Measurements from ENCODE around the gene SDF4.
A peak's percentile ranks its signal among the peaks of the same experiment; 100 is the strongest.

Gene SDF4

DNA sequence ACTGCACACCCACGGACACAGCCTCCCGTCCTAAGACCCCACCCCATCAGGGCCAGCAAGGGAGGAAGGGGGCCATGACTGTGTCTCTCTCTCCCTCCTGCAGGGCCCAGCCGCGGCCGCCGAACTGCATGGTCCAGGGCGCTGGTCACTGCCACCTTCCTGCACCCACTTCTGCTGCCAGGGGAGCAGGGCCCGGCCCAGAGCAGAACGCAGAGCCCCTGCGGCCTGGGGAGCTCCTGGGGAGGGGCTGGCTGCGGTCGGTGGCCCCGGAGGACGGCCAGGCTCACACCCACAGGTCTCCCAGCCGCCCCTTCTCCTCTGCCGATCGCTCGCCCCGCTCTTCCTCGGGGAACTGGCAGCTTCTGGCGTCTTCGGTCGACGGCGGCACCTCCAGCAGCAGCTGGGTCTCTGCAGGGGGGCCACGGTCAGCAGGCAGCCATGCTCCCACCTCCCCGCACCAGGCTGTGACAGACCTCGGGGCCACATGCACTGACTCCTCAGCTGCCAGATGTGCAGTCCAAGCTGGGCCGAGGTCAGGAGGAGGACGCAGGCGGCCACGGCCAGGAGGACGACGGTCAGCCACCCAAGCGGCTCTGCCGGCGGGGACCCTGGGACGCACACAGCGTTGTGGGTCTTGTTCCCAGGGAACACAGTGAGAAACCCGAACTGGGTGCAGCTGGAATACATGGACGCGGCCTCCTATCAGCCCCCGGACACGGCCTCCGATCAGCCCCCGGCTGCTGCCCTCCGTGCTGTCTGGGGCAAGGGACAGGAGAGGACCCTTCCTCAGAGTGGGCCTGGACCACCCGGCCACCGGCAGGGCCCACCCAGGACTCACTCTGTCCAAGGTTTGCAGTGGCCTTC is 28.0 kb downstream of the SDF4 start:
- no peak overlapping the region for H3K4me3 ChIP-seq (ENCODE audit: control insufficient read depth, low read depth, low read length)
- DNase-seq (ENCODE audit: low read depth), result no peak
- TF ChIP-seq, protein P1, sequence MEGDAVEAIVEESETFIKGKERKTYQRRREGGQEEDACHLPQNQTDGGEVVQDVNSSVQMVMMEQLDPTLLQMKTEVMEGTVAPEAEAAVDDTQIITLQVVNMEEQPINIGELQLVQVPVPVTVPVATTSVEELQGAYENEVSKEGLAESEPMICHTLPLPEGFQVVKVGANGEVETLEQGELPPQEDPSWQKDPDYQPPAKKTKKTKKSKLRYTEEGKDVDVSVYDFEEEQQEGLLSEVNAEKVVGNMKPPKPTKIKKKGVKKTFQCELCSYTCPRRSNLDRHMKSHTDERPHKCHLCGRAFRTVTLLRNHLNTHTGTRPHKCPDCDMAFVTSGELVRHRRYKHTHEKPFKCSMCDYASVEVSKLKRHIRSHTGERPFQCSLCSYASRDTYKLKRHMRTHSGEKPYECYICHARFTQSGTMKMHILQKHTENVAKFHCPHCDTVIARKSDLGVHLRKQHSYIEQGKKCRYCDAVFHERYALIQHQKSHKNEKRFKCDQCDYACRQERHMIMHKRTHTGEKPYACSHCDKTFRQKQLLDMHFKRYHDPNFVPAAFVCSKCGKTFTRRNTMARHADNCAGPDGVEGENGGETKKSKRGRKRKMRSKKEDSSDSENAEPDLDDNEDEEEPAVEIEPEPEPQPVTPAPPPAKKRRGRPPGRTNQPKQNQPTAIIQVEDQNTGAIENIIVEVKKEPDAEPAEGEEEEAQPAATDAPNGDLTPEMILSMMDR (conservative IDR thresholded peaks at IDR 0.05; ENCODE audit: control insufficient read depth, insufficient read depth, low read depth, low read length), result no peak

DNA sequence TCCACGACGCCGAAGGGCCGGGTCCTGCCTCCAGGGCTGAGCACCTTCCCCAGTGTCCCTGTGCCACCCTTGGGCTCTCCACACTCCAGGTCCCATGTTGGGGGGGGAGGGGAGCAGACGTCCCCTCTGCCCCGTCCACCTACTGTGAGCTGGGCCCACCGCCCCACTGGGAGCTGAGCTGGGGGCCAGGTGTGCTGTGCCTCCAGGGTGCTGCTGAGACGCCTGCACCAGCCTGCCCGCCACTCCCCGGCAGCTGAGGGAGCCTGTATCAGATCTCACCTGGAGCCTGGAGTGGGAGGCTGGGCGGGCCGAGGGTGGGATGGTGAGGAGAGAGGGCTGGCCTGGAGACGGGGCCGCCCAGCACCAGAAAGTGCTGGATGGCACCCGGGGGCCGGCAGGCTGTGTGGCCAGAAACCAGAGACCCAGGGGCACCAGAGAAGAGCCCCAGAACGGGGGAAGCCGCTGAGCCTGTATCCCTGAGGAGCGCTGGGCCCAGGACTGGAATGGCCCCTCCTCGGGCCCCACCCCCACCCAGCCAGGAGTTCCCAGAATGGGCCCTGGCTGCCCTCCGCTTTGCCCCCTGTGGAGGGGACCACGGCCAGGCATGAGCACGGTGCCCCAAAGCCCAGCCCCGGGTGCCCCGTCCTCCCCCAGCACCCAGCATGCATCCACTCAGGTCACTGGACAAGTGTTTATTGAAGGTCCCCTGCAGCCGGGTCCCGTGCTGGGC is 28.8 kb downstream of the SDF4 start:
- TF ChIP-seq, protein P1 (conservative IDR thresholded peaks at IDR 0.05; ENCODE audit: control insufficient read depth, insufficient read depth, low read depth, low read length), result no peak
- DNase-seq (ENCODE audit: low read depth), result no peak
- no peak overlapping the region for H3K4me3 ChIP-seq (ENCODE audit: control insufficient read depth, low read depth, low read length)

DNA sequence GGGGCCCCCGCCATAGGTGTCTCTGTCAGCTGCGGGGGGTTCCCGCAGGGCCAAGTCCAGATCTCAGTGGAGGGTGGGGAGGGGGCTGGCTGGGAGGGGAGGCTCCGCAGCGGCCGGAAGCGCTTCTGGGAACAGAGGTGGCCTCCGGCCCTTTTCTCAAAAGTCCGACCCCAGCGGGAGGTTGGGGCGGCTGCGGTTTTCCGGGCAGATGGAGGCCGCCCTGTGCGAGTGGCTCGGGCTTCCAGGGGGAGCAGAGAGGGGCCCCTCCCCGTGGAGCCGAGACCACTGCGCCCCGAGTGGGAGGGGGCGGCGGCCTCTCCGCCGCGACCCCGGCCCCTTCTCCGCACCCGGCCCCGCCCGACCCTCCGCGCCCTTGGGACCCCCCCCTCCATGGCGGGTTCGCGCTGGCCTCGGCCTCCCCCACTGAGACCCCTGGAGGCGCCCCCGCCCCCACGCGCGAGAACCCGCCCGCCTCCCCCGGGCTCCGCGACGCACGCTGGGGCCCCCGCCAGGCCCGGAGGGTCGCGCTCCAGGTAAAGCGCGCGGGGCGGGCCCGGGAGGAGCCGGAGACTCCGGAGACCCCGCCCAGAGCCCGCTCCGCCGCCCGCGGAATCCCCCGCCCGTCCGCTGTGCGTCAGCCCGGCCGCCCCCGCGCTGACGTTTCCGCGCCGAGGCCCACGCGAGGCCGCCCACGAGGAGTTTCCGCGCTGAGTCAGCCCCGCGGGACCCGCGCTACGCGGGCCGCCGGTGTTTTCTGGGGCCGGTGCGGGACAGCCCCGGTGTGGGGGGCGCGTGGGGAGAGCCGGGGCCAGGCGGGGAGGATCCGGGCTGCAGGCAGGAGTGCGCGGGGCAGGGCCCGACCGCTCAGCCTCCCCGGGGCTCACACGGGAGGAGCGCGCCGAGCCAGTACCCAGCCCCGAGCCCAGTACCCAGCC is 30.7 kb downstream of the SDF4 start:
- TF ChIP-seq, protein P1 (conservative IDR thresholded peaks at IDR 0.05; ENCODE audit: control insufficient read depth, insufficient read depth, low read depth, low read length), result no peak
- H3K4me3 ChIP-seq (ENCODE audit: control insufficient read depth, low read depth, low read length), result no peak overlapping the region
- DNase-seq (ENCODE audit: low read depth), result peak; percentile 53

DNA sequence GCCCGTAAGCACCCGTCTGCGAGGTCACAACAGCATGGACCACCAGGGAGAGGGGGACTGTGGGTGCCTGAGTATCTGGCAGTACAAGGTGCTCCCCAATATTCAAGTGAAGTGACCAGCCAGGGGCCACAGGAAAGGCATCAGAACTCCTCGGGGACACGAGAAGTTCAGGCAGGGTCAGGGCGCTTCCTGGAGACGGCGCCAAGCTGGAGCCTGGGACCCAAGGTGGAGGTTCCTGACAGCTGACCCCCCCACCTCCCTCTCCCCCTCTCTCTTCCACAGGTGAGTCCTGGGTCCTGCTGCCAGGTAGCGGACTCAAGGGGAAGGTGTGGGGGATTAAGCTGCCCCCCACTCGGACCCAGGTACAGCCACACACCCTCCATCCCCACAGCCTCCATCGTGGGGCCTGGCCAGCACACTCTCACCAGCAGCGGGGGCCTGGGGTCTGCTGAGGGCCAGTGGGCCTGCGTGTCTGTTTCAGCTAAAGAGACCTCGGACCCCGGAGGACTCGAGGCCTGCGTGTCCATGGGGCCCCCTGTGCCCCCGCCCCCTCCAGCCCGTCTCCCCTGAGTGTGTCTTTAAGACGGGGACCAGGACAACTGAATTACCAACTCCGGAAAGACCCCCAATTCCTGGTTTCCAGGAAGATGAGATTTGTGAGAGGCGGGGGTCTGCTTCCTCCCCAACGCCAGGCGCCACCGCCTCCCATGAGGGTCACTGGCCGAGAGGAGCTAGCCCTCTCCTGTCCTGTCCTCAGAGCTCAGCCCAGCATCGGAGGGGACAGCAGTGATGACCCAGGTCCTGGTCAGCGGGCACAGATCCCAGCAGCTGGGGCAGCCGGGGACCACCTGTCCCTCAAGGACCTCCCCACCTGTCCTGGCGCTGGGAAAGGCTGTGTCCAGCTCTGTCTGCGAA is 31.6 kb downstream of the SDF4 start:
- DNase-seq (ENCODE audit: low read depth), result no peak
- TF ChIP-seq, protein P1 (conservative IDR thresholded peaks at IDR 0.05; ENCODE audit: control insufficient read depth, insufficient read depth, low read depth, low read length), result no peak
- H3K4me3 ChIP-seq (ENCODE audit: control insufficient read depth, low read depth, low read length), result no peak overlapping the region

DNA sequence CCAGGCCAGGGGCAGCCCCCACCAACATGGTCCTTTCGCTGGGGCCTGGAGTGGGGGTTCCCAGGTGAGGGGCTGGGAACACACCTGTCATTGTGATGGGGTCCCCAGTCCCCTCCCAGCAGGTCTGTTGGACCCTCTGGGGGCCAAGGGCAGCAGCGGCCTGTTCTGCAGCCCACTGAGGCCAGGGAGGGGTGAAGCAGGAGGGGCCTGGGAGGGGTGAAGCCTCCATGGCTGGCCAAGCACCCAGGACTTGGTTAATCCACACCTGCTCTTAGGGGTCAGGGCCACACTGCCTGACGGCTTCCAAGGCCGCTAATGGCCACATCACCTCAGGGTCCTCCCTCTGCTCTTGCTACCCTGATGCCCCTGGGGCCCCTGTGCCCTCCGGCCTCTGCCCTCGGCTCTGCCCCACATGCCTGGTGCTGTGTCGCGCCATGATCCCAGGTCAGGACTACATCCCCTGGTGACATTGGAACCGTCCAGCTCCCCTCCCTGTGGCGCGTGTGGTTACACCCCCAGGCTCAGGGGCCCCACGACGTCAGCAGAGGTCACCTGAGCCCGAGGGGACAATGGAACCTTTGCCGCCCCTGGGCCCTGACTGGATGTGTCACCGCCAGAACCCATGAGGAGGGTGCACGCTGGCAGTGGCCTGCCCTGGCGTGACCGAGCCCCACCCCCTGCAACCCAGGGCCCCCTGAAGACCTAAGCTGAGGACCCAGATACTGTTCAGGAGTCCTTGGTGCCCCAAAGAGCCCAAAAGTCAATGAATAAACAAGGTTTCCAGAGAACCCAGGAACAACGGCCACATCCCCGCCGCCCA is 32.5 kb downstream of the SDF4 start:
- no peak overlapping the region for H3K4me3 ChIP-seq (ENCODE audit: control insufficient read depth, low read depth, low read length)
- DNase-seq (ENCODE audit: low read depth), result no peak
- TF ChIP-seq, protein P1 (conservative IDR thresholded peaks at IDR 0.05; ENCODE audit: control insufficient read depth, insufficient read depth, low read depth, low read length), result no peak
